Measurements from ENCODE around the gene HTRA2.

HTRA2 gene

DNA sequence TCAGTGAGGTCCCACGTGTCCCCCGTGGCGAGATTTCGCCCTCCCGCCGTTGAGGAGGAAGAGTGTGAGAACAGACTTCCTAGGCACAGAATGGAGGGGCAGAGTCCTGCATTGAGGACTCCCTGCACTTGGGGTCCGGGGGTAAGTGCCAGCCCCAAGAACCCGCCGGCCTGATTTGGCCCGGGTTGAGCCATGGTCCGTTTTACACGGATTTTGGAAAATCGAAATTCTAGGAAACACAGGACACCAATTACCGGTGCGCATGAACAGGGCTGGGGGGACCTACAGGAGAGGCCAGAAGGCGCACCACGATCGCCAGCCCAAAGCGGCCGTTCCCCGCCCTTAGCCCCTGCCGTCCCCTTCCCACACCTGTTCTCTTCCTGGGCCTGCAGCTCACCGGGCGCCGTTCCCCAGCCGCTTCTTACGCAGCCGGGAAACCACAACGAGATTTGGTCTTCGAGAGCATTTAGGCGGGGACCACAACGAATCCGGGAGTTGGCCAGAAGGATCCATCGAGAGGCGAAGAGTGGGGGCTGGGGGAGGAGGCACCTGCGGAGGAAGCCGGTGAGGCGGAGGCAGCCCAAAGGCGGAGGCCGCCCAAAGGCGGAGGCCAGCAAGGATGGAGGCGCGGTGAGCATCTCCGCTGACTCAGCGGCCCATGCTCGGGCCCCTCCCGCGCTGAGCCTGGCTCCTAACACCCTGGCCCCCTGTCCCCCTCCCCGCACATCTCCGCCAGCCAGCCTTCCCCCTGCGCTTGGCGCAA lies 15.9 kb upstream of the HTRA2 start:
- Histone ChIP-seq H3K4me3 (ENCODE audit: low read depth, low read length) (peak overlapping the region; percentile 52), H3K36me3 (ENCODE audit: control insufficient read depth, insufficient read depth, low read length) (no peaks in the 10 kb centered on the region), H3K9ac (ENCODE audit: low read depth, low read length) (no peak overlapping the region), H3K27me3 (ENCODE audit: control insufficient read depth, insufficient read depth, low read length) (peaks cover 99% of the 10 kb centered on the region), H3K9me3 (ENCODE audit: control insufficient read depth, insufficient read depth, low read length) (peaks cover 6% of the 10 kb centered on the region), H3K4me1 (ENCODE audit: control insufficient read depth, insufficient read depth, low read length) (no peaks in the 10 kb centered on the region)

DNA sequence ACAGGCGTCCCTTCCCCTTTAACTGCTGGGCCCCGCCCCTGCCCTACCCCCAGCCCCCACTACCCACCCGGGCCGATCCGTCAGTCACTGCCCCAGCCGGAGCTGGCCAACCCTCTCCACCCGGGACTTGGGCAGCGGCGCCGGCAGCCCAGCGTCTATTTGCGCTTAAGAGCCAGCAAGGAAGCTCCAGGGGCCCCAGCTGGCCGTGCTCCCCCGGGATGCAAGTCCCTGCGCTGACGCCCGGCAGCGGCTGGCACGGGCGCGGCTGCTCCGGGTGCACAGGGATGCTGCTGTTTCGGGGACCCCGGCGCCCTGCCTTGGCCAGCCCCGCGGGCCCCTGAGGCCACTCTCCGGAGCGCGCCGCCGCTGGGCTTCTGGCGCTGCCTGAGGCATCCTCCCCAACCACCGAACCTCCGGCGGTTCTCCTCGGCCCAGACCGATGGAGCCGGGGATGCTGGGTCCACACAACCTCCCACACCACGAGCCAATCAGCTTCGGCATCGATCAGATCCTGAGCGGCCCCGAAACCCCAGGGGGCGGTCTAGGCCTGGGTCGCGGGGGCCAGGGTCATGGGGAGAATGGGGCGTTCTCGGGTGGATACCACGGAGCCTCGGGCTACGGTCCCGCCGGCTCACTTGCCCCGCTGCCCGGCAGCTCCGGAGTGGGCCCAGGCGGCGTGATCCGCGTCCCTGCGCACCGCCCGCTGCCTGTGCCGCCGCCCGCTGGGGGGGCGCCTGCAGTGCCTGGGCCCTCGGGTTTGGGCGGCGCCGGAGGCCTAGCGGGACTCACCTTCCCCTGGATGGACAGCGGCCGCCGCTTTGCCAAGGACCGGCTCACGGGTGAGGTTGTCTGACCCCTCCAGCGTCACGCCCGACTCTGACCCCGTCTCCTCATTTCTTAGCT lies 15.1 kb upstream of the HTRA2 start, which contains the start of gene TLX2:
TSS of gene TLX2 (plus strand) at position 83 of the 903 bp plus-strand sequence. CDS start at position 440, 357 bp downstream.
- H3K9me3 ChIP-seq (ENCODE audit: control insufficient read depth, insufficient read depth, low read length): peaks cover 6% of the 10 kb centered on the region
- no peaks in the 10 kb centered on the region for H3K4me1 ChIP-seq (ENCODE audit: control insufficient read depth, insufficient read depth, low read length)
- peak within 1 kb of the TSS; percentile 52 for H3K4me3 ChIP-seq (ENCODE audit: low read depth, low read length)
- H3K9ac ChIP-seq (ENCODE audit: low read depth, low read length): no peak within 1 kb of the TSS
- peaks cover 99% of the 10 kb centered on the region for H3K27me3 ChIP-seq (ENCODE audit: control insufficient read depth, insufficient read depth, low read length)
- no peaks in the 10 kb centered on the region for H3K36me3 ChIP-seq (ENCODE audit: control insufficient read depth, insufficient read depth, low read length)

DNA sequence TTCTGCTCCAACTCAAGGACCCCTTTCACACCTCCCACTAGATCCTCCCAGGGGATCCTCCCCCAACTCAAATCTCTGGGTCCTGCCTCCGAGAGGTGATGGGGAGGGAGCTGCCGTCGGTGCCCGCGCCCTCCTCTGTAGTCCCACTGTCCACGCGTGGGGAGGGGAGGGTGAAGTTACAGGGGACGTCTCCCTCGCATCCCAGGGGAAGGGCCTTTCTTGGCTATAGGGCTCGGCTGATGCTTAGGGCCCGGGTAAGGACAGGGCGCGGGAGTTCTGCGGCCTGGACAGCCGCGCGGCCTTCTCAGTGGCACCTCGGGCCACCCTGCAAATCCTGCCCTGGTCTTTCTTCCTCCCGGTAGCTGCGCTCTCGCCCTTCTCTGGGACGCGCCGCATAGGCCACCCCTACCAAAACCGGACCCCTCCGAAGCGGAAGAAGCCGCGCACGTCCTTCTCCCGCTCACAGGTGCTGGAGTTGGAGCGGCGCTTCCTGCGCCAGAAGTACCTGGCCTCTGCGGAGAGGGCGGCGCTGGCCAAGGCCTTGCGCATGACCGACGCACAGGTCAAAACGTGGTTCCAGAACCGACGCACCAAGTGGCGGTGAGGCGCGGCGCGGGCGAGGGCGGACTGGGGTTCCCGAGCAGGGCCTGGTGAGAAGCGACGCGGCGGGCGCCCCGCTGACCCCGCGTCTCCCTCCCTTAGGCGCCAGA lies 14.3 kb upstream of the HTRA2 start:
- Histone ChIP-seq H3K36me3 (ENCODE audit: control insufficient read depth, insufficient read depth, low read length) (no peaks in the 10 kb centered on the region), H3K4me1 (ENCODE audit: control insufficient read depth, insufficient read depth, low read length) (no peaks in the 10 kb centered on the region), H3K27me3 (ENCODE audit: control insufficient read depth, insufficient read depth, low read length) (peaks cover 99% of the 10 kb centered on the region), H3K9ac (ENCODE audit: low read depth, low read length) (no peak overlapping the region), H3K4me3 (ENCODE audit: low read depth, low read length) (peak overlapping the region; percentile 49), H3K9me3 (ENCODE audit: control insufficient read depth, insufficient read depth, low read length) (peaks cover 6% of the 10 kb centered on the region)

DNA sequence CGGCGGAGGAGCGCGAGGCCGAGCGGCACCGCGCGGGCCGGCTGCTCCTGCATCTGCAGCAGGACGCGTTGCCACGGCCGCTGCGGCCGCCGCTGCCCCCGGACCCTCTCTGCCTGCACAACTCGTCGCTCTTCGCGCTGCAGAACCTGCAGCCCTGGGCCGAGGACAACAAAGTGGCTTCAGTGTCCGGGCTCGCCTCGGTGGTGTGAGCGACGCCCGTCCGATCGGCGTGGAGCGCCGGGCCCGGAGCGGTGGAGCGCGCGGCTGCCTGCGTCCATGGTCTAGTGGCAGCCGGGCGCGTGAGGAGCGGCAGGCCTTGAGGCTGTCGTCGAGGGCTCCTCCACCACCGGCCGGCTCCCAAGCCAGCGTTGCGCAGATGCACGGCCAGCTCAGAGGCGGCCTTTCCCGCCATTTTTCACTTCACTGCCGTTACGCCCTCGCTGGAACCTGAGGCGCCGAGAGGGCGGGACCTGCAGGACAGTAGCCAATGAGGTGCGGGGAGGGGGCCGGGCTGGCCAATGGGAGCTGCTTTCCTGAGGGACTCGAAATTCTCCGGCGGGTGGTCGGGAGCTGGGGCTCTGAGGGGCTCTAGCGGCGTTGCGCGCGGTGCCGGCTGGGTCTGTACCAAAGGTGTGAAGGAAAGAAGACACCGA lies 13.6 kb upstream of the HTRA2 start:
- Histone ChIP-seq H3K36me3 (ENCODE audit: control insufficient read depth, insufficient read depth, low read length) (no peaks in the 10 kb centered on the region), H3K9ac (ENCODE audit: low read depth, low read length) (no peak overlapping the region), H3K4me1 (ENCODE audit: control insufficient read depth, insufficient read depth, low read length) (no peaks in the 10 kb centered on the region), H3K4me3 (ENCODE audit: low read depth, low read length) (peak overlapping the region; percentile 49), H3K9me3 (ENCODE audit: control insufficient read depth, insufficient read depth, low read length) (peaks cover 6% of the 10 kb centered on the region), H3K27me3 (ENCODE audit: control insufficient read depth, insufficient read depth, low read length) (peaks cover 98% of the 10 kb centered on the region)

DNA sequence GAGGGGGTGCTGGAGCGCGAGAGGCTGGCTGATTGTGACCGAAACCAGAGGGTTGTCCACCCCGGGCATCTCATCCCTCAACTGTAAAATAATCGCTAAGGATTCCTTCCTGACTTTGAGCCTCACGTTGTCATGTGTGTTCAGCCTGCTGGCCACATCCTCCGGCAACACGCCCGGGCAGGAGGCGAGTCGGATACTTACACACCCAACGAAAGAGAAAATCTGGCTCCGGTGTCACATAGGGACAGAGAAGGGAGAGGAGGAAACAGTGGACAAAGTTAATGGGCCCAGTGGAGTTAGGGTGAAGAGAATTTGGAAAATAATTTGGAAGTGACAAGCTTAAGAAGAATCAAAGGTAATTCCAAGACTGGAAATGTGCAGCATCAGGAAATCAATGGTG lies 13.1 kb upstream of the HTRA2 start:
- H3K9me3 ChIP-seq (ENCODE audit: control insufficient read depth, insufficient read depth, low read length): peaks cover 6% of the 10 kb centered on the region
- H3K27me3 ChIP-seq (ENCODE audit: control insufficient read depth, insufficient read depth, low read length): peaks cover 95% of the 10 kb centered on the region
- H3K36me3 ChIP-seq (ENCODE audit: control insufficient read depth, insufficient read depth, low read length): no peaks in the 10 kb centered on the region
- H3K4me1 ChIP-seq (ENCODE audit: control insufficient read depth, insufficient read depth, low read length): no peaks in the 10 kb centered on the region
- peak overlapping the region; percentile 49 for H3K4me3 ChIP-seq (ENCODE audit: low read depth, low read length)
- H3K9ac ChIP-seq (ENCODE audit: low read depth, low read length): no peak overlapping the region

DNA sequence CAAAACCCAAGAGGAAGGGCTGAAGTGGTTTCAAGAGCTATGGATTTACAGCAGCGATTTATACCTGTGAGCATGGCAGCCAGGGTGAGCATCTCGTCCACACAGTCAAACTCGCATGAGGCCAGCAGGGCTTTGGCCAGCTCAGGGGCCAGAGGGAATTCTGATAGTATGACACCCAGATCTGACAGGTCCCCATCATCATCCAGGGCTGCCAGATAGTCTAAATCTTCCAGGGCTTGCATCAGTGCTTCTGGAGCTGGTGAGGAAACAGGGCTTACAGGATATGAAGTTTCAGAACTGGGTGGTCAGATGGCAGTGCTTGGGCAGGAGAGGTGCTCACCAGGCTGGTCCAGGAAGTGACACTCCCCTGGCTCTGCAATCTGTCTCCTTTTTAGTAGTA lies 7.2 kb upstream of the HTRA2 start:
- Histone ChIP-seq H3K27me3 (ENCODE audit: control insufficient read depth, insufficient read depth, low read length) (peaks cover 60% of the 10 kb centered on the region), H3K4me3 (ENCODE audit: low read depth, low read length) (no peak overlapping the region), H3K9ac (ENCODE audit: low read depth, low read length) (no peak overlapping the region), H3K4me1 (ENCODE audit: control insufficient read depth, insufficient read depth, low read length) (no peaks in the 10 kb centered on the region), H3K36me3 (ENCODE audit: control insufficient read depth, insufficient read depth, low read length) (peaks cover 13% of the 10 kb centered on the region), H3K9me3 (ENCODE audit: control insufficient read depth, insufficient read depth, low read length) (no peaks in the 10 kb centered on the region)

DNA sequence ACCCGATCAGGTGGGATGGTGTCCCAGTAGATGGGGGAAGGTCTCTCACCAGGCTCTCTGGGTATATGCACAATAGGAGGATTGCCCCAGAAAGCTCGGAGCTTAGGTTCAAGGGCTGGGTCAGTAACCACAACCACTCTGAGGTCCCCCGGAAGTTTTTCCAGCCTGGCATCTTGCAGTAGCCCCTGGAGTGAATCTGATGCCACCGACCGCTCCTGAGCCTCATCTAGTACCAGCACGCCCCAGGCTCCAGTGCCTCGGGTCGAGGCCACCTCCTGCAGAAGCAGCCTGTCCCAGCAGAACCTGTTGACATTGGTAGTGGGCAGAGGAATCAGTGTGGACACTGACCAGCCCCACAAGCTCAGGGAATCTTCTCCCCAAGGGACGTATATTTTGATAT lies 5.7 kb upstream of the HTRA2 start:
- no peak overlapping the region for H3K4me3 ChIP-seq (ENCODE audit: low read depth, low read length)
- H3K27me3 ChIP-seq (ENCODE audit: control insufficient read depth, insufficient read depth, low read length): peaks cover 45% of the 10 kb centered on the region
- H3K9ac ChIP-seq (ENCODE audit: low read depth, low read length): no peak overlapping the region
- peaks cover 3% of the 10 kb centered on the region for H3K4me1 ChIP-seq (ENCODE audit: control insufficient read depth, insufficient read depth, low read length)
- no peaks in the 10 kb centered on the region for H3K9me3 ChIP-seq (ENCODE audit: control insufficient read depth, insufficient read depth, low read length)
- peaks cover 17% of the 10 kb centered on the region for H3K36me3 ChIP-seq (ENCODE audit: control insufficient read depth, insufficient read depth, low read length)

DNA sequence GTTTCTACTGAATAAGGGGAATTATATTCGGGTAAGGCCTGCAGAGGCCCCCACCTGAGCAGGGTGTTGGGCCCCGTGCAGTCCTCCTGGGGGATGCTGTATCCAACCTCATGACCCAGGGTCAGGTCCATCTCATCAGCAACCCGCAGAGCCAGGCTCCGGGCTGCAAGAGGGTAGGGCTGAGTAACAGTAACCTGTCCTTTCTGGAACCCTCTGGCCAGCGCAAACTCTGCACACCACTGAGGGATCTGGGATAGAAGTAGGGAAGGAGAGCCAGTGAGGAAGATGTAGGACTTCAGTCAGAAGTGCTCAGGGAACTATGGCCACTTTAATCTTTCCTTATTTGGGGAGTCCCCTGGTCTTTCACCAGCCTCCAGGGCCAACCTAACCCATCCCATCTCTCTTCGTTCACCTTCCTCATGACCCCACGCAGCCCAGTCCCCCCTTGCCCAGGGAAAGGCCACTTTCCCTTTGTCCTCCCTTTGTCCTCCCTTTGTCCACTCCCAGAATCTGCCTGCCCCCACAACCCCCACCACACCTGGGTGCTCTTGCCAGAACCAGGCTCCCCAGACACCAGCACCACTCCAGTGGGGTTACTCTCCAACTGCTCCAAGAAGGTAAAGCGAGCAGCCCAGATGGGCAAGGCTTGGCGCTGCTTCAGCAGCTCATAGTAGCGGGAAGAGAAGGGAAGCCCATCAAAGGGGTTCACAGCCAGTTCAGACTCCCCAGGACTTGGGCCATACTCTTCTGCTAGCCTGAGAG lies 4.6 kb upstream of the HTRA2 start:
- Histone ChIP-seq H3K4me3 (ENCODE audit: low read depth, low read length) (no peak overlapping the region), H3K27me3 (ENCODE audit: control insufficient read depth, insufficient read depth, low read length) (peaks cover 34% of the 10 kb centered on the region), H3K4me1 (ENCODE audit: control insufficient read depth, insufficient read depth, low read length) (peaks cover 3% of the 10 kb centered on the region), H3K9ac (ENCODE audit: low read depth, low read length) (no peak overlapping the region), H3K36me3 (ENCODE audit: control insufficient read depth, insufficient read depth, low read length) (peaks cover 17% of the 10 kb centered on the region), H3K9me3 (ENCODE audit: control insufficient read depth, insufficient read depth, low read length) (no peaks in the 10 kb centered on the region)

DNA sequence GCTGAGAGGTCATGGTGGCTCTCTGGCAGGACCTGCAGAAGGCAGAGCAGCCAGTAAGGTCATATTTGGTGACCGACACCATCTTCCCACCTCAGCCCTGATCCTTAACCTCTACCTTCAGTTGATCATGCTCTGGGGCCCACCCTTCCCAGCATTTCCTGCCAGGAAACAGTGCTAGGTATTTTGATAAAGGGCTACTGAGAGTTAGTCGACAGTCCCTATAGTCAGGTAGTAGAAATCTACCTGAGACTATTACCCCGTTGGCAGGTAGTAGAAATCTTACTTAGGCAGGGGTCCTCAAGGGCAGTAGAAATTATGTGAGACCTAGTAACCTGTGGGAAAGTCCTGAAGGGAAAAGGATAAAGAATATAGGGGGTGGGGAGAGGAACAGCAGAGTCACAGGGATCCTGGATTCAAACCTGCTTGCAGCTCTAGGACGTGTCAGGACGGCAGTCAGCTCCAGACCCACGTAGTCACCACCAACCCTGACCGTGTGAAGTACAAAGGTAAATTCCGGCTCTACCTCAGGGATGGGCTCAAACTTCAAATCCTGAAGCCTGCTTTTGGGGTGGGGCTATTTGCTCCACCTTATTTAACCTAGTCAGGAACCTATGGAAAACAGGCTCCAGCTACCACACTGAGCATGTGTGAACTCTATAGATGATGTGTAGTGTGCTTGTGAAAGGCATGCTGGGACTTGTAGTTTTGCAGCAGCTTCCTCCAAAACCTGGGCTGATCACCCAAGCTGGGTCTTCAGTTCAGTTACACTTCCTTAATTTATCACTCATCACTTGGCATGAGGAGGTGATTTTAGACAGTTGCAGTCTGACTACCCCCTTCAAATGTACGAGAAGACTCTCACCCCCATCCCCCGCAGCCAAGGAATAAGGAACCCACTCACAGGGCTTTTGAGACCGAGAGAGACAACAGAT lies 3.8 kb upstream of the HTRA2 start, which contains the start of gene DQX1:
TSS of gene DQX1 (minus strand) at position 515 of the 932 bp plus-strand sequence. CDS start at position 13, 502 bp downstream.
- Histone ChIP-seq H3K4me3 (ENCODE audit: low read depth, low read length) (no peak within 1 kb of the TSS), H3K36me3 (ENCODE audit: control insufficient read depth, insufficient read depth, low read length) (peaks cover 17% of the 10 kb centered on the region), H3K4me1 (ENCODE audit: control insufficient read depth, insufficient read depth, low read length) (peaks cover 3% of the 10 kb centered on the region), H3K9me3 (ENCODE audit: control insufficient read depth, insufficient read depth, low read length) (no peaks in the 10 kb centered on the region), H3K27me3 (ENCODE audit: control insufficient read depth, insufficient read depth, low read length) (peaks cover 29% of the 10 kb centered on the region), H3K9ac (ENCODE audit: low read depth, low read length) (no peak within 1 kb of the TSS)

DNA sequence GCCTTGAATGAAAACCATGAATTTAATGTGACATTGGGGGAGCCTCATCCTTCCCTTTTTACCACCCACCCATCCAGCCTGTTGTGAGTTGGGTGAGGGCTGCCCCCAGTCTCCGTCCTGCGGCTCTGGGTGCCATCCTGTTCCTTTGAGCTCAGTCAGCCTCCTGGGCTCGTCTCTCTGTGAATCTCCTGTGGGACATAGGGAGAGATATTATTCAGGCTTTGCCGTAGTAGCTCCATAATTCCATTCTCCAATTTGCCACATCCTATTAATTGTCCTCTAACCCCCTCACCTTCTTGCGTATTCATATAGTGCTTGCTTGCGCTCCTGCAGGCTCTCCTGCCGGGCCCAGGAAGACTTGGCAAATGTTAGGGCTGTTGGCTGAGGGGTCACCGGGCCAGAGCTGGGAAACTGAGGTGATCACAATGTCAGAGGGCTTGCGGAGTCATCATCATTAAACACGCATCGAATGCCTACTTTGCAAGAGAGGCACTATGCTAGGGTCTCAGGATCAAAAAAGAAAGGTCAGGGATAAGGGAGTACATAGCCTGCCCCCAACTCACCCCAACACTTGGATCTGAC lies 3.0 kb upstream of the HTRA2 start:
- peaks cover 17% of the 10 kb centered on the region for H3K36me3 ChIP-seq (ENCODE audit: control insufficient read depth, insufficient read depth, low read length)
- peaks cover 26% of the 10 kb centered on the region for H3K27me3 ChIP-seq (ENCODE audit: control insufficient read depth, insufficient read depth, low read length)
- H3K9me3 ChIP-seq (ENCODE audit: control insufficient read depth, insufficient read depth, low read length): no peaks in the 10 kb centered on the region
- no peak overlapping the region for H3K9ac ChIP-seq (ENCODE audit: low read depth, low read length)
- peaks cover 3% of the 10 kb centered on the region for H3K4me1 ChIP-seq (ENCODE audit: control insufficient read depth, insufficient read depth, low read length)
- no peak overlapping the region for H3K4me3 ChIP-seq (ENCODE audit: low read depth, low read length)
